ENCODE data around the gene RORB.

Gene RORB

GRCh38 chr9:74711341-74711740 lies 214.2 kb downstream of the RORB start:
- DNase-seq (ENCODE audit: low read depth in 4 of 4, low spot score in 1 of 4) = no peak

- no peak for DNase-seq (ENCODE audit: low read depth in 4 of 4, low spot score in 1 of 4)
Observed at GRCh38 chr9:74718709-74719108, 221.6 kb downstream of the RORB start.

DNA sequence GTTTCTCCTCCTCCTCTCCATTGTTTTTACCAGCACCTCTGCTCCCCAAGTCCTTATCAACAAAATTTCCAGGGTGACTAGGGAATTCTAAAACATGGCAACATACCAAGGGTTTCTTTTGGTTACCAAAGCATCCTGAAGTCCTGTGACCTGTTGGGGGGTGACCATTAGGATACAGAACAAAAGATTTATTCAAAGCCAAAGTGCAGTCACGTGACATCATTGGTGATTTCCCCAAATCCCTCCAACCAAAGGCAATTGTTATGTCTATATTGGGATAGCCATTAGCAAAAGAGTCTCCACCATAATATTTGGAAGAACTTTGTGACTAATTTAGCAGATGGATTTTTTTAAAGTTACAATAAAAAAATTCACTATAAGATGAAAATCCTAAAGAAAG lies 222.2 kb downstream of the RORB start:
- no peak for DNase-seq (ENCODE audit: low read depth in 4 of 4, low spot score in 1 of 4)

DNA sequence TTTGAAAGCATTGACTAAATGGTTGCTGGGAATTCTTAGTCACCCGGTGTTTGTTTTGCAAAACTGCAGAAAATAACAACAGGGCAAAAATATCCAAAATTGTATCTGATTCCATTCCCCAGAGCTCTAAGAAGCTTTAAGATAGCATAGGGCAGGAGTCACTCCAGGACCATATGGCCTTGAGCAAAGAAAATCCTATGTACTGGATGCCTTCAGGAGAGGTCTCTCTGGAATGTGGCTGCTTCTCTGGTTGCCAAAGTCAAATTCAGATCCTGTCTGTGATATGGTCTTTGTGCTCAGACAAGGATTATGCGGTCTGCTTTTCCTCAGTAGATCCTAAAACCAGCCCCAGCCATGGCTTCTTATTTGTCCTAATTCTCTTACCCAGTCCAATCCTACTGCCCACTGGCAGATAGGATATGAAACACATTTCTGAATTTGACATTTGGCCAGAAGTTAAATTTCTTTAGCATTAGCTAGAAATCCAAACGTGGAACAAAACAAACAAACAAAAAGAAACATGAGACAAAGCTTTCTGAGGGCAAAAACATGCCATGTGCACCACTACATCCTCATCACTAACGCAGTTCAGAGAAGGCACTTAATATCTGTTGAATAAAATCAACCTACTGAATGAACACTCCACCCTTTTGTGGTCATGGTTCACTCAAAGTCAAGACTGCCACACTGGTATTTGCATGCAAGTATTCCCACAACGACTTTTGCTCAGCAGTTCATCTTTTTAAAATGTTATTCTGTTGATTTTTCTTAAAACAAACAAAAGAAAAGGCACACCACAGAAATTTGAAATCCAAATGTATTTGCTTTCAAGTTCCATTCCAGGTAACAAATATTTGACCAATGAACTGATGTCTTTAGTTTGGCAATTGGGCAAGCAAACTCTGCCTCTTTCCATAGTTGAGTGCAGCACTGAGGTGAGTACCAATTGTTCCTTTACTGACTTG lies 224.8 kb downstream of the RORB start:
- DNase-seq (ENCODE audit: low read depth in 4 of 4, low spot score in 1 of 4) = no peak

GRCh38 chr9:74724317-74724716 lies 227.2 kb downstream of the RORB start:
- no peak for DNase-seq (ENCODE audit: low read depth in 4 of 4, low spot score in 1 of 4)

GRCh38 chr9:74726581-74726980 lies 229.4 kb downstream of the RORB start:
- DNase-seq (ENCODE audit: low read depth in 4 of 4, low spot score in 1 of 4) = no peak

DNA sequence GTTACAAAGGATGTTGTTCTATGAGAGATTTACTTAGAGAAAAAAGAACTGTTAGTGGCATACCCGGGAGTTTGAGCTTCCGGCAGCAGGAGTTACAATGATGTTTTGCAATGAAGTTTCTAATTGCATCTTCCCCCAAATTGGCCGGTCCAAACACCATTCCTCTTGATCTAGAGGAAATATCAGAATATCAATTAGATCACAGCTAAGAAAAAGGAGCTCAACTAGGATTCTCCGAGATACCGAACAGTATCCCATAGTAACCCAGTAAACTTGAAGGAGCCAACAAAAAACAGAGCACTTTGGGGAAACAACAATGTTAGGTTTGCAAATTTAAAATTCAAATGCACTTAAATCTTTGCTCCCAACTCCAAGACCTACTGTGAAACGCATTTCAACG lies 231.0 kb downstream of the RORB start:
- no peak for DNase-seq (ENCODE audit: low read depth in 4 of 4, low spot score in 1 of 4)

- DNase-seq (ENCODE audit: low read depth in 4 of 4, low spot score in 1 of 4) = no peak
Observed at GRCh38 chr9:74729136-74729695, 232.1 kb downstream of the RORB start.

DNA sequence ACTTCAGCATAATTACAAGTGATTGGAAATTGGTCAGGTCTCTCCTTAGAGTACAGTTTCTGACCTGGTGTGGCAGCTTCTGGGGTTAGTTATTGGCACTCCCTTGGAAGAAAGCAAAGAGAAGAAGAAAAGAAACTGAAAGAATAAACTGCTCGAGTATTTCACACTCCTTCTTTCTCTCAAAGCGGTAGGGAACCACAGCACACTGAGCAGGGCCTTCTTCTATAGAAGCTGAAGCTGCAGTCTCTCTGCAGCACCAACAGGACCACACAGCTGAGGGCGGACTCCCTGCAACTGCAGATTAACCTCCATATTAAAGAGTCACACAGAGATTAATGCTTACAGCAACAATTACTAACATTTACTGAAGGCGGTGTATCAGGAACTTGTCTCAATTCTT lies 238.6 kb downstream of the RORB start:
- DNase-seq (ENCODE audit: low read depth in 4 of 4, low spot score in 1 of 4) = no peak

- no peak for DNase-seq (ENCODE audit: low read depth in 4 of 4, low spot score in 1 of 4)
Observed at GRCh38 chr9:74736646-74737045, 239.5 kb downstream of the RORB start.

DNA sequence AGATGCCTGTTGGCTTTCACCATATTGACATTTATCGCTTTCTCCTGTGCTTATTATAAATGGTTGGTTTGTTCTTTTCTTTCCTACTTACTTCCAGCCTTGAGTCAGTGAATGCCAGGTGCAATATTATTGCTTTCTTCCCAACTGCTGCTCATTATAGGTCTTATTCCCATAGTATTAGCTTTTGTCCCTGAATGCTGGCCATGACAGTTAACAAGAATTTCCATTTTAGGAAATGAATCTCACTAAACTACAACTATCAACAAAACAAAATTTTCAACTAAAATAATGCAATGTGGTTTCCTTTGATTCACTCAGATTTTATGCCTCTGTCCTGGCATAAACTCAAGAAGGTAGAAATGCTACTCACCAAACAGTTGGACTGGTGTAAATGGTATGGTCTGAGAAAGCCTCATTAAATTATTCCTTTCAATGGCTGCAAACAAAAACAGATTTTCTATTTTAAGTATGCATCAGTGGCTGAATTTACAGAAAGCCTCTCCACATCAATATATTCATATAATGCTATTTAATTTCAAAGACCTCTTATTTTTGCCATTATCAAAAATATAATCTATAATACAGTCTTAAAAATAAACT lies 245.2 kb downstream of the RORB start:
- DNase-seq (ENCODE audit: low read depth in 4 of 4, low spot score in 1 of 4) = no peak

Measured in stimulated activated CD4-positive, alpha-beta T cell treated with anti-CD3 and anti-CD28 coated beads, Interleukin-1b, Interleukin-23, amount 100 ng/mL, for 24 hours (primary cell).